ENCODE measurements around the gene PXN.

- TF ChIP-seq EZH2 (IDR thresholded peaks at IDR 0.05) (no peak), CTCF (IDR thresholded peaks at IDR 0.05) (no peak)
These were observed 18.9 kb upstream of the PXN start for GRCh38 chr12:120284381-120284780.
